Skeletal muscle tissue (tissue), 4 donors: ENCODE results near the gene HSD3B2. TPM values are rescaled to one million over a fixed set of nuclear protein-coding genes. Genes with fewer than 3 reads are reported as not detected.

Experiments
- H3K27ac ChIP-seq: one replicate; pipeline ENCODE4 v1.7.0; 2013; ENCODE audit warnings: mild to moderate bottlenecking, low read depth, low read length, inconsistent platforms
- H3K27me3 ChIP-seq, 3 donors: one replicate each; pipeline ENCODE4 v1.7.0; 2013; ENCODE audit warnings: low read length in 3 of 3; ENCODE audit not compliant: control insufficient read depth in 3 of 3, insufficient read depth in 3 of 3
- H3K36me3 ChIP-seq, 3 donors: one replicate each; pipeline ENCODE4 v1.7.0; 2013; ENCODE audit warnings: low read length in 3 of 3; ENCODE audit not compliant: control insufficient read depth in 3 of 3, insufficient read depth in 3 of 3
- H3K4me1 ChIP-seq, 3 donors: one replicate each; pipeline ENCODE4 v1.7.0; 2013; ENCODE audit warnings: low read length in 3 of 3, mild to moderate bottlenecking in 3 of 3; ENCODE audit not compliant: control insufficient read depth in 3 of 3, insufficient read depth in 3 of 3
- H3K4me3 ChIP-seq, 3 donors: one replicate each; pipeline ENCODE4 v1.7.0; 2013; ENCODE audit warnings: low read length in 3 of 3
- H3K9ac ChIP-seq, 3 donors: one replicate each; pipeline ENCODE4 v1.7.0; 2013; ENCODE audit warnings: low read length in 3 of 3, mild to moderate bottlenecking in 3 of 3, moderate library complexity in 2 of 3, low read depth in 1 of 3
- H3K9me3 ChIP-seq, 3 donors: one replicate each; pipeline ENCODE4 v1.7.0; 2013; ENCODE audit warnings: low read length in 3 of 3; ENCODE audit not compliant: control insufficient read depth in 3 of 3
- total RNA-seq: library from RNA; depleted of rRNA; stranded (reverse); fragments of >200 nt; gene quantifications from one replicate; pipeline ENCODE4 v1.2.3, GENCODE V29; 2014
- donor health status: Osteomylitis.

Gene HSD3B2
- total RNA-seq, 1 donor from 2014 or later = not detected

GRCh38 chr1:119391749-119392148 is 23.2 kb upstream of the HSD3B2 start:
- Histone ChIP-seq H3K27me3 (no peaks in the 10 kb centered on the region), H3K9ac (no peak overlapping the region), H3K4me3 (no peak overlapping the region), H3K4me1 (no peaks in the 10 kb centered on the region), H3K9me3 (no peaks in the 10 kb centered on the region), H3K27ac (no peak overlapping the region), H3K36me3 (no peaks in the 10 kb centered on the region)

- H3K36me3 ChIP-seq = no peaks in the 10 kb centered on the region
- H3K4me1 ChIP-seq = no peaks in the 10 kb centered on the region
- H3K9me3 ChIP-seq = no peaks in the 10 kb centered on the region
- H3K27ac ChIP-seq = no peak overlapping the region
- H3K9ac ChIP-seq = no peak overlapping the region
- H3K27me3 ChIP-seq = no peaks in the 10 kb centered on the region
- H3K4me3 ChIP-seq = no peak overlapping the region
Measured at GRCh38 chr1:119394085-119394484, 20.9 kb upstream of the HSD3B2 start.

GRCh38 chr1:119396982-119397381 is 18.0 kb upstream of the HSD3B2 start:
- Histone ChIP-seq H3K9ac (no peak overlapping the region), H3K4me3 (no peak overlapping the region), H3K9me3 (no peaks in the 10 kb centered on the region), H3K4me1 (no peaks in the 10 kb centered on the region), H3K27ac (no peak overlapping the region), H3K36me3 (no peaks in the 10 kb centered on the region), H3K27me3 (no peaks in the 10 kb centered on the region)

GRCh38 chr1:119397986-119398385 is 17.0 kb upstream of the HSD3B2 start:
- Histone ChIP-seq H3K27me3 (no peaks in the 10 kb centered on the region), H3K9me3 (no peaks in the 10 kb centered on the region), H3K9ac (no peak overlapping the region), H3K4me1 (no peaks in the 10 kb centered on the region), H3K4me3 (no peak overlapping the region), H3K27ac (no peak overlapping the region), H3K36me3 (no peaks in the 10 kb centered on the region)

- Histone ChIP-seq H3K27ac (no peak overlapping the region), H3K9ac (no peak overlapping the region), H3K27me3 (no peaks in the 10 kb centered on the region), H3K9me3 (no peaks in the 10 kb centered on the region), H3K4me3 (no peak overlapping the region), H3K4me1 (no peaks in the 10 kb centered on the region), H3K36me3 (no peaks in the 10 kb centered on the region)
Measured at GRCh38 chr1:119404736-119405135, 10.2 kb upstream of the HSD3B2 start.

- H3K9ac ChIP-seq = no peak overlapping the region
- no peaks in the 10 kb centered on the region for H3K27me3 ChIP-seq
- H3K4me1 ChIP-seq = no peaks in the 10 kb centered on the region
- no peaks in the 10 kb centered on the region for H3K9me3 ChIP-seq
- no peak overlapping the region for H3K27ac ChIP-seq
- no peaks in the 10 kb centered on the region for H3K36me3 ChIP-seq
- H3K4me3 ChIP-seq = no peak overlapping the region
Measured at GRCh38 chr1:119409731-119410130, 5.2 kb upstream of the HSD3B2 start.

- H3K4me1 ChIP-seq = no peaks in the 10 kb centered on the region
- no peak overlapping the region for H3K9ac ChIP-seq
- no peaks in the 10 kb centered on the region for H3K36me3 ChIP-seq
- no peak overlapping the region for H3K27ac ChIP-seq
- H3K9me3 ChIP-seq = no peaks in the 10 kb centered on the region
- H3K4me3 ChIP-seq = no peak overlapping the region
- no peaks in the 10 kb centered on the region for H3K27me3 ChIP-seq
Measured at GRCh38 chr1:119410961-119411360, 4.0 kb upstream of the HSD3B2 start.

- Histone ChIP-seq H3K27ac (no peak overlapping the region), H3K27me3 (no peaks in the 10 kb centered on the region), H3K36me3 (no peaks in the 10 kb centered on the region), H3K4me3 (no peak overlapping the region), H3K9ac (no peak overlapping the region), H3K9me3 (no peaks in the 10 kb centered on the region), H3K4me1 (no peaks in the 10 kb centered on the region)
Measured at GRCh38 chr1:119416006-119416640, 1.2 kb downstream of the HSD3B2 start.

- H3K4me1 ChIP-seq = no peaks in the 10 kb centered on the region
- H3K27ac ChIP-seq = no peak overlapping the region
- H3K9ac ChIP-seq = no peak overlapping the region
- H3K27me3 ChIP-seq = no peaks in the 10 kb centered on the region
- H3K9me3 ChIP-seq = no peaks in the 10 kb centered on the region
- no peak overlapping the region for H3K4me3 ChIP-seq
- no peaks in the 10 kb centered on the region for H3K36me3 ChIP-seq
Measured at GRCh38 chr1:119419109-119419508, 4.2 kb downstream of the HSD3B2 start.

- Histone ChIP-seq H3K9ac (no peak overlapping the region), H3K9me3 (no peaks in the 10 kb centered on the region), H3K27me3 (no peaks in the 10 kb centered on the region), H3K4me1 (no peaks in the 10 kb centered on the region), H3K27ac (no peak overlapping the region), H3K4me3 (no peak overlapping the region), H3K36me3 (no peaks in the 10 kb centered on the region)
Measured at GRCh38 chr1:119420638-119421037, 5.7 kb downstream of the HSD3B2 start.
